GM19035 (cell line): ENCODE results near the gene PROB1.

ENCODE experiments used
- ATAC-seq: cut with Tn5 transposase; IDR thresholded peaks from one replicate; pipeline ENCODE4 v1.9.1; 2021; ENCODE audit not compliant: unreplicated experiment

PROB1 gene

DNA sequence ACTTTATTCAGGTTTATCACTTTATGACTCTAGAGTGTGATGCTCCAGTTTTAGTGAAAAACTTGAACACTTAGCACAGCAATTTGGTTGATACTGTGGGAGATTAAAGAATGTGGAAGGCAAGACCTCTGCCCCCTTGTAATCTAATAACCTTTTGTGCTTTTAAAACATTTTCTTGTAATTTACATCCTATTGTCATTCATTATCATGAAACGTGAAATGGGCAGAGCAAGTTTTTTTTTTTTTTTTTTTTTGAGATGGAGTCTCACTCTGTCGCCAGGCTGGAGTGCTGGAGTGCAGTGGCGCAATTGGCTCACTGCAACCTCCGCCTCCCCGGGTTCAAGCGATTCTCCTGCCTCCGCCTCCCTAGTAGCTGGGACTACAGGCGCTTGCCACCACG lies 51.4 kb downstream of the PROB1 start:
- ATAC-seq: no peak

DNA sequence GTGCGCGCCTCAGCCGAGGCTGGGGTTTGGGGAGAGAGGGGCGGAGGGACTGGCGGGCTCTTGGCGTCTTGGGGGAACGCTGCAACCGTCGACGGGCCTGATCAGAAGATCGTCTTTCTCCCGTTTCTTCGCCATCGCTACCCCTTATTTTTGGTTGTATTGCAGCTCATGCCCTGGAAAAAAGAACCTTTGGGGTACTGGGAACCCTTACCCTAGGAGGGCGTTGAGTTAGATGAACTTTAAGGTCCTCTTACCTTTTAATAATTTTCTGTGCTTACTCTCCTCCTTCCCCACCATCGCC lies 52.5 kb downstream of the PROB1 start:
- no peak for ATAC-seq

DNA sequence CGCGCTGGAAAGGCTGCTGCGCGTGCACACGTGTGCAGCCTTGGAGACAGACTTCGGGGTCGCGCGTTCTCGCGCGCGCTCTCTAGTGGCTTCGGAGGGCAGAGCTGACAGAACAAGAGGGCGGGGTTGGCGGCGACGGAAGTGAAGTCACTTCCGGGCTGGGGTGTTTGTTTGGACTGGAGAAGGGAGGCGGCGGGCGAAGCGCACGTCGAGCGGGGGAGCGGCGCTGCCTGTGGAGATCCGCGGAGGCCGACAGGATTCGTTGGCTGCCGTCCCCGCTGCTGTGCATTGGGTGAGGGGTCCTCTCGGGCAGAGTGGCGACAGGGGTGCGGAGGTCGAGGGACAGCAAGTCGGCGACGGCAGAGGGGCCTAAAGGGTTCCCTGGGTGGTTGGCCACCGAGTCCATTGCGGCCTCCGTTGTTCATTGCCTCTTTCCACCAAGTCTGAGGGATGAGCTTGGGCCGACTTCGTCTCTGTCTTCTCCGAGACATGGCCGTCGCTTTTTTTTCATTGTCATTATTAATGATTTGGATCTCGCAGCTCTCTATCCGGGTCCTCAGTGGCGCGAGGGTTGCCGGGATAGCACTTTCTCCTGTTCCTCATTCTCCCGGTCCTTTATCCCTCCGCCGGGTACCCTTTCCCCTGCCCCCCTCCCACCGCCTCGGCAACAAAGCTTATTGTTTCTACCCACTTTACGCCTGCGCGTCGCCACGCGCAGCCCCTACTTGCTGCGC lies 53.0 kb downstream of the PROB1 start, which contains the start of gene PAIP2:
Gene PAIP2, plus strand, starts transcription at position 166 of the 734 bp plus-strand sequence. CDS start 21,931 bp downstream, outside the sequence.
- ATAC-seq: peak; percentile 93

DNA sequence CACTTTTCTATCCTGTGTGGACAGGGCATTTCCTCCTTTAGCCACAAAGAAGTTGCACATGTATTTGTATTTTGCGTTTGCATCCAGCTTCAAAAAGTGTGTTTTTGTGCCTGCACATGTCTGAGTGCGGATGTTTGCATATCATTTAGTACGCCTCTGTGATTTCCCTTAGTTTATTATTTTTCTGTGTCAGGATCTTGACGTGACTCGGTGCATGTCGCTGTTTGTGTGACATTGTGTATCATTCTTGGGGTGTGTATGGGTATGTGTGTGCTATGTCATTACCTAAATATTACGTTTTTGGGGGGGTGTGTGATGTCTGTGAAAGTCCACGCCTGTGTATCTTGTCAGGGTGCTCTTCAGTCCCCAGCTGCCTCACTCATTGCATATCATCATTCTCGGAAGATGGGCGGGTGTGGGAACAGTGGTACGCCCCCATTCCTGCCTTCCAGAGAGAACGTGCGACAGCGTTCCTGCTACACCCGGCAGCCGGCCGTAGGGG lies 53.7 kb downstream of the PROB1 start:
- no peak for ATAC-seq
